Measurements from ENCODE around the gene CMTM7.

GRCh38 chr3:32480604-32481003 lies 89.0 kb downstream of the CMTM7 start:
- TF ChIP-seq CTCF (IDR thresholded peaks at IDR 0.05): no peak
- no peak for TF ChIP-seq POLR2A (IDR thresholded peaks at IDR 0.05)
